Putamen (tissue), 1 donor: ENCODE results near the gene SLC35D2.
A peak's percentile ranks its signal among the peaks of the same experiment; 100 is the strongest.

Experiments used
- DNase-seq: peaks from one replicate; pipeline ENCODE4 v3.0.0-alpha.2; 2016; ENCODE audit warnings: low spot score

The SLC35D2 gene

GRCh38 chr9:96383165-96383942 lies at the start of gene SLC35D2:
SLC35D2 (minus strand) TSS chr9:96383711; CDS start chr9:96383634, 77 bp downstream.
- peak; percentile 42 for DNase-seq

- DNase-seq: no peak
Measured at GRCh38 chr9:96430377-96430776, 46.9 kb upstream of the SLC35D2 start.

GRCh38 chr9:96429732-96430131 lies 46.2 kb upstream of the SLC35D2 start:
- DNase-seq: no peak

- DNase-seq: no peak
Measured at GRCh38 chr9:96425500-96426169, 42.1 kb upstream of the SLC35D2 start.

- no peak for DNase-seq
Measured at GRCh38 chr9:96423985-96424336, 40.5 kb upstream of the SLC35D2 start.

GRCh38 chr9:96423322-96423984 lies 39.9 kb upstream of the SLC35D2 start:
- DNase-seq: no peak

- DNase-seq: peak; percentile 43
Measured at GRCh38 chr9:96420468-96421219, 37.1 kb upstream of the SLC35D2 start.

- no peak for DNase-seq
Measured at GRCh38 chr9:96419691-96419969, 36.1 kb upstream of the SLC35D2 start.

GRCh38 chr9:96418920-96419690 lies 35.6 kb upstream of the SLC35D2 start:
- DNase-seq: peak; percentile 68

GRCh38 chr9:96418083-96418919 lies 34.8 kb upstream of the SLC35D2 start, which contains the start of gene ZNF367:
ZNF367 (minus strand) TSS chr9:96418370; CDS start chr9:96418032, 338 bp downstream.
- peak; percentile 98 for DNase-seq

- peak; percentile 34 for DNase-seq
Measured at GRCh38 chr9:96417661-96418082, 34.2 kb upstream of the SLC35D2 start.

- peak; percentile 90 for DNase-seq
Measured at GRCh38 chr9:96417051-96417586, 33.6 kb upstream of the SLC35D2 start.

GRCh38 chr9:96413302-96414221 lies 30.1 kb upstream of the SLC35D2 start:
- DNase-seq: peak; percentile 54

GRCh38 chr9:96412174-96412913 lies 28.8 kb upstream of the SLC35D2 start:
- DNase-seq: no peak

GRCh38 chr9:96411129-96411838 lies 27.8 kb upstream of the SLC35D2 start:
- DNase-seq: no peak

GRCh38 chr9:96408409-96409280 lies 25.1 kb upstream of the SLC35D2 start:
- no peak for DNase-seq
